GM18861 (cell line): Measurements from ENCODE around the gene TET1.
"Not testable (repeated sequence)": the region's sequence is repeated elsewhere in the genome, so short reads cannot be mapped to it uniquely, and the experiment has no call there.

Experiments
- ATAC-seq: cut with Tn5 transposase; IDR thresholded peaks from one replicate; pipeline ENCODE4 v1.9.1; 2021; ENCODE audit not compliant: unreplicated experiment

The TET1 gene

GRCh38 chr10:68697106-68697505 is 137.0 kb downstream of the TET1 start:
- ATAC-seq: no peak

DNA sequence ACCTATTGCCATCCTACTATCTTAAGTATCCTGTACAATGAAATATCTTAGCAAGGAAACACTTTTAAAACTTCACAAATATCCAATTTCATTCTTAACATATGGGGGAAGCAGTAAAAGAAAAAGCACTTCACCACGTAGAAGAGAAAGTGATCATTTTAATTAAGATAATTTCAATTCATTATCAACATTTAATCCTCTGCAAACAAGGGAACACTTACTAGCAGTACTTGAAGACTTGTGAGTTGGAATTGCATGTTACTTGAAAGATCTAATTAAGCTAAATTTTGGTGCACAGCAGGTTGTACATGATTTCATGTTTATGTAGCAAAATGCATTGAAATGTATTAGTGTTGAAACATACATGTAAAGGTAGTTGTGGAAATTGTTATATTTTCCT is 140.1 kb downstream of the TET1 start:
- ATAC-seq: no peak

DNA sequence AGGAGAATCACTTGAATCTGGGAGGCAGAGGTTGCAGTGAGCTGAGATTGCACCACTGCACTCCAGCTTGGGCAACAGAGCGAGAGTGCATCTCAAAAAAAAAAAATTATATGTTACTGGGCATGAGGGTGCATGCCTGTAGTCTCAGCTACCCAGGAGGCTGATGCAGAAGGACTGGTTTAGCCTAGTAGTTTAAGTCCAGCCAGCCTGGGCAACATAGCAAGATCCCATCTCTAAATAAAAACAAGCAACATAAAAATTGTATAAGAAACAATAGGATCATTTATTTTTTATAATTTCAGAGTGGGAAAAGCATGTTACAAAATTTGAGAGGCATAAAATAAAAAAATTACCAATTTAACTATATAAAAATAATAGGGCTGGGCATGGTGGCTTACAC is 145.4 kb downstream of the TET1 start:
- no peak for ATAC-seq

DNA sequence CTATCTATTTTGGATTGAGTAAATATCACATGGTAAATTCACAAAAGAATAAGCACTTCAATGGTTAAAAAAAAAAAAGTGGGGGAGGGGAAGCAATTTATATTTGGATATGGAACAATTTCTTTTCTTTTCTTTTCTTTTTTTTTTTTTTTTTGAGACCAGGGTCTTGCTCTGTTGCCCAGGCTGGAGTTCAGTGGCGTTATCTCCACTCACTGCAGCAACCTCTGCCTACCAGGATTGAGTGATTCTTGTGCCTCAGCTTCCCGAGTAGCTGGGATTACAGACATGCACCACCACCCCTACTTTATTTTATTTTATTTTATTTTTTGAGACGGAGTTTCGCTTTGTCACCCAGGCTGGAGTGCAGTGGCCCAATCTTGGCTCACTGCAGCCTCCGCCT is 148.8 kb downstream of the TET1 start:
- ATAC-seq: not testable (repeated sequence)

DNA sequence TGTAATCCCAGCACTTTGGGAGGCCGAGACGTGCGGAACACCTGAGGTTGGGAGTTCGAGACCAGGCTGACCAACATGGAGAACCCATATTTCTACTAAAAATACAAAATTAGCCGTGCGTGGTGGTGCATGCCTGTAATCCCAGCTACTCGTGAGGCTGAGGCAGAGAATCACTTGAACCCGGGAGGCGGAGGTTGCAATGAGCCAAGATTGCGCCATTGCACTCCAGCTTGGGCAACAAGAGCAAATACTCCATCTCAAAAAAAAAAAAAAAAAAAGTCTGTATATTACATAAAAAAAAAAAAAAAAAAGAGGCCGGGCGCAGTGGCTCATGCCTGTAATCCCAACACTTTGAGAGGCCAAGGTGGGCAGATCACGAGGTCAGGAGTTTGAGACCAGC is 152.9 kb downstream of the TET1 start:
- not testable (repeated sequence) for ATAC-seq

DNA sequence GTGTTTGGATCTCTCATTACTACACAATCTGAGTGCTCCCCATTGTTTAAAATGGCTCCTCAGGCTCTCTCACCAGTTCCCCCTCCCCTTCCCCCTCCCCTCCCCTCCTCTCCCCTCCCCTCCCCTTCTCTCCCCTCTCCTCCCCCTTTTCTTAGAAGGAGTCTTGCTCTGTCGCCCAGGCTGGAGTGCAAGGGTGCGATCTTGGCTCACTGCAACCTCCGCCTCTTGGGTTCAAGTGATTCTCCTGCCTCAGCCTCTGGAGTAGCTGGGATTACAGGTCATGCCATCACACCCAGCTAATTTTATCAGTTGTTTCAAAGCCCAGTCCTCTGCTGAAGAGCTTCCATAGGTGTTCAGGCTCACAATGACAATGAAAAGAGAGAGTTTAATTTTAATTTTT is 157.3 kb downstream of the TET1 start:
- no peak for ATAC-seq

- ATAC-seq: peak; percentile 99
These were observed 160.9 kb downstream of the TET1 start, which contains the start of gene CCAR1 for GRCh38 chr10:68720793-68721672. Gene CCAR1 (plus strand): TSS chr10:68721239. CDS start chr10:68722505, 1,266 bp downstream.

- ATAC-seq: no peak
These were observed 161.7 kb downstream of the TET1 start for GRCh38 chr10:68721673-68722335.

DNA sequence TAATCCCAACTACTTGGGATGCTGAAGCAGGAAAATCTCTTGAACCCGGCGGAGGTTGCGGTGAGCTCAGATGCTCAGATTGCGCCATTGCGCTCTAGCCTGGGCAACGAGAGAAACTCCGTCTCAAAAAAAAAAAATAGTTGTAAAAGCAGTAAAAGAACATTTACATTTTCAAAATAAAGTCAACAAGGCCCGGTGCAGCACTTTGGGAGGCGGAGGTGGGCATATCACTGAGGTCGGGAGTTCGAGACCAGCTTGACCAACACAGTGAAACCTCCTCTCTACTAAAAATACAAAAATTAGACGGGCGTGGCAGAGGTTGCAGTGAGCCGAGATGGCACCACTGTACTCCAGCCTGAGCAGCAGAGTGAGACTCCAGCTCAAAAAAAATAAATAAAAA is 164.9 kb downstream of the TET1 start:
- no peak for ATAC-seq

GRCh38 chr10:68727146-68727545 is 167.0 kb downstream of the TET1 start:
- no peak for ATAC-seq

DNA sequence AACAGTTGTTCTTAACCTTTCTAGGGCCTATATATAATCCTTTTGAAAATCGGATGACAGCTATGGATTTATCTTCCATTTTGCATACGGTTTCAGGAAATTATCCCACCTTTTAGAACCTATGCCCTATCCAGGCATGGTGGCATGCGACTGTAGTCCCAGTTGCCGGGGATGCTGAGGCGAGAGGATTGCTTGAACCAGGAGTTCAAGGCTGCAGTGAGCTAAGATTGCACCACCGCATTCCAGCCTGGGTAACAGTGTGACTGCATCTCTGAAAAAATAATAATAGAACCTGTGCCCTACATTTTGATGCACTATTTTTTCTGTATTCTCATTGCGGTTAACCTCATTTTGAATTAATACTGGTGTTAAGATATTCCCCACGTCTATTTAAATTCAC is 172.5 kb downstream of the TET1 start:
- ATAC-seq: no peak

DNA sequence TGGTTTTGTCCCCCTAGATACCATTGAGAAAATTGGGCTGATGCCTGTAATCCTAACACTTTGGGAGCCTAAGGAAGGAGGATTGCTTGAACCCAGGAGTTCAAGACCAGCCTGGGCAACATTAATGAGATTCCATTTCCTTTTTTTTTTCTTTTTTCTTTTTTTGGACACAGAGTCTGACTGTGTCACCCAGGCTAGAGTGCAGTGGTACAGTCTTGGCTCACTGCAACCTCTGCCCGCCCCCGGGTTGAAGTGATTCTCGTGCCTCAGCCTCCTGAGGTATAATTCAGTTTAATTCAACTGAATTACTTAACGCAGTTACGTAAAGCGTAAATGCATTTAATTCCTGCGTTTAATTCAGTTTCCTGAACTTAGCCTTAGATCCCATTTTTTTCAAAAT is 174.2 kb downstream of the TET1 start:
- no peak for ATAC-seq

GRCh38 chr10:68735119-68735518 is 175.0 kb downstream of the TET1 start:
- no peak for ATAC-seq

GRCh38 chr10:68735739-68736138 is 175.6 kb downstream of the TET1 start:
- ATAC-seq: not testable (repeated sequence)

- ATAC-seq: not testable (repeated sequence)
These were observed 180.5 kb downstream of the TET1 start for GRCh38 chr10:68740676-68741075.

DNA sequence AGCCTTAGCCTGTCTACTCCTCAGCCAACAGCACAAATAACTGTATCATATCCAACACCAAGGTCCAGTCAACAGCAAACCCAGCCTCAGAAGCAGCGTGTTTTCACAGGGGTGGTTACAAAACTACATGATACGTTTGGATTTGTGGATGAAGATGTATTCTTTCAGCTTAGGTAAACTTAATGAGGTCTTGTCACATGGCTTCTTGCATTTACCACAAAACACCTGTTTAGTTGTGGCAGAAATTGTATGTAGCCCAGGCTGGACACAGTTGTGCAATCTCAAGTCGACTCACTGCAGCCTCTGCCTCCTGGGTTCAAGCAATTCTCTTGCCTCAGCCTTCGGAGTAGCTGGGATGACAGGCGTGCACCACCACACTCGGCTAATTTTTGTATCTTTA is 182.3 kb downstream of the TET1 start:
- ATAC-seq: no peak
